RWPE2 (cell line): ENCODE measurements around the gene NOD2.
A peak's percentile ranks its signal among the peaks of the same experiment; 100 is the strongest.

Source experiments
- ATAC-seq: fragments of 200-7000 bp; cut with Tn5 transposase; 3 replicates; pipeline ENCODE4 v1.9.1; 2021; ENCODE audit warnings: low read depth
- DNase-seq: peaks from one replicate; pipeline ENCODE4 v3.0.0-alpha.2; 2020; ENCODE audit warnings: low spot score
- H3K27ac ChIP-seq: fragments of 450-650 bp; 2 replicates; pipeline ENCODE4 v1.5.1; 2017; ENCODE audit warnings: mild to moderate bottlenecking; ENCODE audit not compliant: poor library complexity, severe bottlenecking
- H3K27me3 ChIP-seq: fragments of 250-450 bp; sonication (Bioruptor Pico); 2 replicates; pipeline ENCODE4 v1.5.1; 2021; ENCODE audit warnings: mild to moderate bottlenecking, moderate library complexity; ENCODE audit not compliant: insufficient read depth, poor library complexity, severe bottlenecking
- H3K36me3 ChIP-seq: fragments of 250-450 bp; sonication (Bioruptor Pico); 2 replicates; pipeline ENCODE4 v1.5.1; 2020; ENCODE audit warnings: low read depth, mild to moderate bottlenecking, moderate library complexity
- H3K4me1 ChIP-seq: fragments of 250-450 bp; sonication (Bioruptor Pico); 2 replicates; pipeline ENCODE4 v1.5.1; 2021; ENCODE audit warnings: mild to moderate bottlenecking, moderate library complexity; ENCODE audit not compliant: insufficient read depth, poor library complexity, severe bottlenecking
- H3K4me3 ChIP-seq: fragments of 250-450 bp; sonication (Bioruptor Pico); 2 replicates; pipeline ENCODE4 v1.5.1; 2021; ENCODE audit warnings: mild to moderate bottlenecking, moderate library complexity; ENCODE audit not compliant: severe bottlenecking
- H3K9me3 ChIP-seq: fragments of 250-450 bp; sonication (Bioruptor Pico); 2 replicates; pipeline ENCODE4 v1.5.1; 2021; ENCODE audit warnings: mild to moderate bottlenecking, moderate library complexity; ENCODE audit not compliant: severe bottlenecking
- TF ChIP-seq, protein P1 (sequence below): fragments of 450-650 bp; IDR thresholded peaks from one replicate; pipeline ENCODE4 v1.5.1; 2017; ENCODE audit warnings: mild to moderate bottlenecking, moderate library complexity; ENCODE audit not compliant: poor library complexity, severe bottlenecking

NOD2 gene

DNA sequence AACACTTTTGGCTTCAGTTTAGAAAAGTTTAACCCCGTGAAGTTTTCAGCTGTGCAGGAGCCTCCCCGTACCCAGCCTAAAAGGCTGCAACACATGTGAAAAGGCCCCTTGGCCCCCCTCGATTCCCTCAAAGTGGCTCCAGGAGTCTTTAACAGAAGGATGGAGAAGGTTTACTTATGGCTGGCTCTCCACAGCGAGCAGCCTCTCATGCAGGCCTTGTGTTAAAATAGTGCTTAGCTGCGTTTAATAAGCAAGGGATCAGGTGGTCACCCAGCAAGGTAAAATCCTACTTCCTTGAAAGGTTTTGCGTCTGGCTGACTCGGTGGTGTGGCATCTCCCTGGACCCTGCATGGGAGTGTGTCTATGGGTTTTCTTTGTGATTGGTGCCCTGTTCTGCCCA is 40.1 kb downstream of the NOD2 start:
- Histone ChIP-seq H3K4me1 (no peaks in the 10 kb centered on the region), H3K27ac (no peak overlapping the region), H3K9me3 (no peaks in the 10 kb centered on the region), H3K36me3 (no peaks in the 10 kb centered on the region), H3K27me3 (no peaks in the 10 kb centered on the region), H3K4me3 (no peak overlapping the region)
- TF ChIP-seq, protein P1, sequence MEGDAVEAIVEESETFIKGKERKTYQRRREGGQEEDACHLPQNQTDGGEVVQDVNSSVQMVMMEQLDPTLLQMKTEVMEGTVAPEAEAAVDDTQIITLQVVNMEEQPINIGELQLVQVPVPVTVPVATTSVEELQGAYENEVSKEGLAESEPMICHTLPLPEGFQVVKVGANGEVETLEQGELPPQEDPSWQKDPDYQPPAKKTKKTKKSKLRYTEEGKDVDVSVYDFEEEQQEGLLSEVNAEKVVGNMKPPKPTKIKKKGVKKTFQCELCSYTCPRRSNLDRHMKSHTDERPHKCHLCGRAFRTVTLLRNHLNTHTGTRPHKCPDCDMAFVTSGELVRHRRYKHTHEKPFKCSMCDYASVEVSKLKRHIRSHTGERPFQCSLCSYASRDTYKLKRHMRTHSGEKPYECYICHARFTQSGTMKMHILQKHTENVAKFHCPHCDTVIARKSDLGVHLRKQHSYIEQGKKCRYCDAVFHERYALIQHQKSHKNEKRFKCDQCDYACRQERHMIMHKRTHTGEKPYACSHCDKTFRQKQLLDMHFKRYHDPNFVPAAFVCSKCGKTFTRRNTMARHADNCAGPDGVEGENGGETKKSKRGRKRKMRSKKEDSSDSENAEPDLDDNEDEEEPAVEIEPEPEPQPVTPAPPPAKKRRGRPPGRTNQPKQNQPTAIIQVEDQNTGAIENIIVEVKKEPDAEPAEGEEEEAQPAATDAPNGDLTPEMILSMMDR = no peak
- DNase-seq = no peak
- ATAC-seq = no peak

DNA sequence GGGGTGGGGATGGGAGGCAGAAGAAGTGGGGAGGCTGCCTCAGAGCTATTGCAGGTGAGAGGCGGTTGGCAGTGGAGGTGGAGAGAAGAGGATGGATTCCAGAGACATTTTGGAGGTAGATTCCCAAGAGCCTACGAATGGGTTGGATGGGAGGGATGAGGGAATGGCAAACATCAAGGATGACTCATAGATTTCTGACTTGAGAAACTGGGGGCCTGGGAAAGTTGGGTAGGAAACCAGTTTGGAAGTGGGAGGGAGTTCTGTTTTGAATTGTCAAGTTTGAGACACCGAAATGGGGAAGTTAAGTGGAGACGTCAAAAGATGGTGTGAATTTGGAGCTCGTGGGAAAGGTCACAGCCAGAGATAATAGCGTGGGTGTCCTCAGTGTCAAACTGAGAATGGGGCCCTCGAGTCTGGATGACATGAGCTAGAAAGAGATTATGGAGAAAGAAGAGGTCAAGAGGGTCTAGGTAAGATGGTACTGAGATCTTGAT is 42.3 kb downstream of the NOD2 start:
- no peak overlapping the region for H3K27ac ChIP-seq
- ATAC-seq (no peak), DNase-seq (no peak)
- no peak overlapping the region for H3K4me3 ChIP-seq
- no peaks in the 10 kb centered on the region for H3K36me3 ChIP-seq
- H3K9me3 ChIP-seq = no peaks in the 10 kb centered on the region
- TF ChIP-seq, protein P1 = no peak
- no peaks in the 10 kb centered on the region for H3K27me3 ChIP-seq
- no peaks in the 10 kb centered on the region for H3K4me1 ChIP-seq

GRCh38 chr16:50736448-50736847 is 43.0 kb downstream of the NOD2 start:
- DNase-seq (no peak), ATAC-seq (0 out of 3 replicates have a peak, but pooled peaks have one; percentile 15)
- no peak overlapping the region for H3K27ac ChIP-seq
- no peaks in the 10 kb centered on the region for H3K4me1 ChIP-seq
- TF ChIP-seq, protein P1 = no peak
- no peaks in the 10 kb centered on the region for H3K9me3 ChIP-seq
- no peak overlapping the region for H3K4me3 ChIP-seq
- H3K36me3 ChIP-seq = no peaks in the 10 kb centered on the region
- H3K27me3 ChIP-seq = no peaks in the 10 kb centered on the region

DNA sequence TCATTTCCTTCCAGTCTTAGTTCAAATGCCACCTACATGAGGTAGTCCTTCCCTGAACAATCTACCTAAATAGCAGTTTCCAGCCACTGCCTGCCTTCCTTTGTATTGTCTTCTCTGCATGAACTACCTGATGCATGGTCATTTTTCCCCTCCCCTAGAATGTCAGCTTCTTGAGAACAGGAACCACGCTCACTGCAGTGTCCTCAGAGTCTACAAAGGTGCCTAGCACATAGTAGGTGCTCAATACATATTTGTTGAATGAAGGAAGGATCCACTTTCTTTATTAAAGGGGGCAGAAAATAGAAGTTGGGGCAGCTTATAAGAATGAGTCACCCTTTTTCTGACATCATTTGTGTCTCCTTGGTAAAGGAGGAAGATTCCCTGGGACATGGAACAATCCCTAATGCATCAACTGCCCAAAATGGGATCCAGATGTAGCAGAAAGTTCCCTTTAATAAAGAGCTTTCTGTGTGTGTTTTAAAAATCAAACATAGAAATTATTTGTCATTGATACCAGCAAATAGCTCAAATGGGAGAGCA is 44.1 kb downstream of the NOD2 start:
- H3K4me1 ChIP-seq = no peaks in the 10 kb centered on the region
- no peak overlapping the region for H3K4me3 ChIP-seq
- ATAC-seq (no peak), DNase-seq (no peak)
- TF ChIP-seq, protein P1 = no peak
- H3K27me3 ChIP-seq = no peaks in the 10 kb centered on the region
- H3K9me3 ChIP-seq = no peaks in the 10 kb centered on the region
- H3K27ac ChIP-seq = no peak overlapping the region
- no peaks in the 10 kb centered on the region for H3K36me3 ChIP-seq

GRCh38 chr16:50739031-50739430 is 45.6 kb downstream of the NOD2 start:
- no peak for ATAC-seq
- DNase-seq = no peak
- Histone ChIP-seq H3K27ac (no peak overlapping the region), H3K4me3 (no peak overlapping the region), H3K36me3 (no peaks in the 10 kb centered on the region), H3K9me3 (no peaks in the 10 kb centered on the region), H3K4me1 (peaks cover 10% of the 10 kb centered on the region), H3K27me3 (no peaks in the 10 kb centered on the region)
- TF ChIP-seq, protein P1 = no peak
